ENCODE results near the gene PHRF1. TPM values are rescaled to one million over a fixed set of nuclear protein-coding genes. Genes with fewer than 3 reads are reported as not detected.

Gene PHRF1
- total RNA-seq, 1 experiment from 2014 or later, result 48.9 TPM

- H3K4me1 Mint-ChIP-seq, result peaks cover 6 to 8% of the 10 kb centered on the region in 2 experiments; a peak in 2 of 4 replicates
- H3K18ac ChIP-seq (ENCODE audit: insufficient read length, low read depth, low read length), result no peak overlapping the region
- H3K4me2 ChIP-seq (ENCODE audit: insufficient read depth, insufficient read length, low read length), result no peak overlapping the region
- no peaks in the 10 kb centered on the region for H3K9me3 ChIP-seq (ENCODE audit: control insufficient read depth, low read depth, low read length)
- H2AFZ ChIP-seq (ENCODE audit: low read length), result no peak overlapping the region
- no peak overlapping the region for H4K91ac ChIP-seq (ENCODE audit: insufficient read length, low read depth, low read length)
- 0 out of 5 replicates have a peak overlapping the region, but pooled peaks of 1 of the 2 experiments have one; percentile 15 for H3K4me3 Mint-ChIP-seq
- H3K14ac ChIP-seq (ENCODE audit: insufficient read depth, low read length), result no peak overlapping the region
- H3K36me3 Mint-ChIP-seq (ENCODE audit: insufficient read depth in 1 of 3, low read depth in 3 of 3), result peaks cover 5 to 18% (median 10%) of the 10 kb centered on the region in 3 experiments; a peak in 5 of 7 replicates
- peaks cover 16% of the 10 kb centered on the region for H3K27me3 Mint-ChIP-seq (ENCODE audit: low read depth)
- no peak overlapping the region for H3K9ac ChIP-seq (ENCODE audit: extremely low read depth, insufficient read length, low read length)
- H3K79me2 ChIP-seq (ENCODE audit: insufficient read depth, low read length), result no peaks in the 10 kb centered on the region
- no peaks in the 10 kb centered on the region for H4K20me1 ChIP-seq (ENCODE audit: control insufficient read depth, insufficient read depth, insufficient read length)
- H4K5ac ChIP-seq (ENCODE audit: insufficient read length, low read depth, low read length), result no peak overlapping the region
- H2BK120ac ChIP-seq (ENCODE audit: low read depth, low read length, poor library complexity, severe bottlenecking), result no peak overlapping the region
- H3K27ac Mint-ChIP-seq, result no peak overlapping the region
- no peaks in the 10 kb centered on the region for H3K27me3 ChIP-seq (ENCODE audit: insufficient read depth, low read length)
- no peak overlapping the region for H3K27ac ChIP-seq (ENCODE audit: insufficient read length, low read depth, low read length)
- no peaks in the 10 kb centered on the region for H3K4me1 ChIP-seq (ENCODE audit: insufficient read depth, low read length)
- no peak overlapping the region for H3K4ac ChIP-seq (ENCODE audit: low read depth, low read length)
- H2AK5ac ChIP-seq (ENCODE audit: insufficient read length, low read length), result no peak overlapping the region
- no peaks in the 10 kb centered on the region for H3K79me1 ChIP-seq (ENCODE audit: insufficient read depth, low read depth, low read length, poor library complexity, severe bottlenecking)
- TF ChIP-seq, protein P1, sequence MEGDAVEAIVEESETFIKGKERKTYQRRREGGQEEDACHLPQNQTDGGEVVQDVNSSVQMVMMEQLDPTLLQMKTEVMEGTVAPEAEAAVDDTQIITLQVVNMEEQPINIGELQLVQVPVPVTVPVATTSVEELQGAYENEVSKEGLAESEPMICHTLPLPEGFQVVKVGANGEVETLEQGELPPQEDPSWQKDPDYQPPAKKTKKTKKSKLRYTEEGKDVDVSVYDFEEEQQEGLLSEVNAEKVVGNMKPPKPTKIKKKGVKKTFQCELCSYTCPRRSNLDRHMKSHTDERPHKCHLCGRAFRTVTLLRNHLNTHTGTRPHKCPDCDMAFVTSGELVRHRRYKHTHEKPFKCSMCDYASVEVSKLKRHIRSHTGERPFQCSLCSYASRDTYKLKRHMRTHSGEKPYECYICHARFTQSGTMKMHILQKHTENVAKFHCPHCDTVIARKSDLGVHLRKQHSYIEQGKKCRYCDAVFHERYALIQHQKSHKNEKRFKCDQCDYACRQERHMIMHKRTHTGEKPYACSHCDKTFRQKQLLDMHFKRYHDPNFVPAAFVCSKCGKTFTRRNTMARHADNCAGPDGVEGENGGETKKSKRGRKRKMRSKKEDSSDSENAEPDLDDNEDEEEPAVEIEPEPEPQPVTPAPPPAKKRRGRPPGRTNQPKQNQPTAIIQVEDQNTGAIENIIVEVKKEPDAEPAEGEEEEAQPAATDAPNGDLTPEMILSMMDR (conservative IDR thresholded peaks at IDR 0.05), result no peak
- H3K9me3 Mint-ChIP-seq, result peaks cover 0 to 2% of the 10 kb centered on the region in 2 experiments; a peak in 1 of 5 replicates
- H2BK20ac ChIP-seq (ENCODE audit: low read depth, low read length, poor library complexity, severe bottlenecking), result no peak overlapping the region
- no CpG with 5 or more reads among the region's 56 CpGs for WGBS (ENCODE audit: extremely low coverage, insufficient read length, low lambda C conversion rate)
- H3K56ac ChIP-seq (ENCODE audit: insufficient read length, low read depth, low read length), result no peak overlapping the region
- peaks cover 19% of the 10 kb centered on the region for H3K23me2 ChIP-seq (ENCODE audit: insufficient read length, low read depth, low read length, poor library complexity, severe bottlenecking)
- no peak overlapping the region for H4K8ac ChIP-seq (replicated peaks; ENCODE audit: insufficient read length, low read depth, low read length)
- DNase-seq, result no peak
- no peak overlapping the region for H2BK12ac ChIP-seq (ENCODE audit: insufficient read length, low read depth, low read length)
- no peak overlapping the region for H3T11ph ChIP-seq (ENCODE audit: low read length)
- H3K23ac ChIP-seq (ENCODE audit: insufficient read length, low read depth, low read length), result no peak overlapping the region
- H2BK15ac ChIP-seq (ENCODE audit: low read depth, low read length), result no peak overlapping the region
- no peak overlapping the region for H2BK5ac ChIP-seq (ENCODE audit: insufficient read length, low read length)
These were observed 41.1 kb upstream of the PHRF1 start for GRCh38 chr11:535210-535518.
